Measurements from ENCODE around the gene GPATCH1. TPM values are rescaled to one million over a fixed set of nuclear protein-coding genes. Genes with fewer than 3 reads are reported as not detected.
"Not testable (repeated sequence)": the region's sequence is repeated elsewhere in the genome, so short reads cannot be mapped to it uniquely, and the experiment has no call there.

GPATCH1 gene
- total and polyA plus RNA-seq, 2 donors from 2014 or later, result 4.3 to 9.1 TPM

- no peak for TF ChIP-seq CTCF (IDR thresholded peaks at IDR 0.05; ENCODE audit: borderline replicate concordance, extremely low read depth, insufficient read depth)
- DNase-seq (no peak), FAIRE-seq (no peak)
- Histone ChIP-seq H3K4me3 (ENCODE audit: low read length in 3 of 3) (no peak overlapping the region), H3K9me3 (ENCODE audit: control insufficient read depth in 2 of 3, insufficient read depth in 1 of 3, low read length in 3 of 3) (no peaks in the 10 kb centered on the region), H3K4me1 (ENCODE audit: control insufficient read depth in 2 of 3, insufficient read depth in 2 of 3, low read depth in 1 of 3, low read length in 3 of 3) (no peaks in the 10 kb centered on the region), H3K9ac (ENCODE audit: low read length in 3 of 3) (no peak overlapping the region), H3K27ac (ENCODE audit: low read depth in 2 of 2, low read length in 2 of 2) (no peak overlapping the region), H3K27me3 (ENCODE audit: control insufficient read depth, insufficient read depth, low read length) (no peaks in the 10 kb centered on the region), H3K36me3 (ENCODE audit: control insufficient read depth in 2 of 3, insufficient read depth in 3 of 3, low read length in 3 of 3) (no peaks in the 10 kb centered on the region)
- intact Hi-C loops (cut with DNase I), result no loop called here
Measured at GRCh38 chr19:33159893-33160292, 78.9 kb downstream of the GPATCH1 start.

- no peak overlapping the region for H3K27ac ChIP-seq (ENCODE audit: low read depth in 2 of 2, low read length in 2 of 2)
- H3K4me1 ChIP-seq (ENCODE audit: control insufficient read depth in 2 of 3, insufficient read depth in 2 of 3, low read depth in 1 of 3, low read length in 3 of 3), result no peaks in the 10 kb centered on the region
- H3K9ac ChIP-seq (ENCODE audit: low read length in 3 of 3), result no peak overlapping the region
- DNase-seq, result no peak
- H3K9me3 ChIP-seq (ENCODE audit: control insufficient read depth in 2 of 3, insufficient read depth in 1 of 3, low read length in 3 of 3), result no peaks in the 10 kb centered on the region
- H3K36me3 ChIP-seq (ENCODE audit: control insufficient read depth in 2 of 3, insufficient read depth in 3 of 3, low read length in 3 of 3), result no peaks in the 10 kb centered on the region
- H3K27me3 ChIP-seq (ENCODE audit: control insufficient read depth, insufficient read depth, low read length), result no peaks in the 10 kb centered on the region
- TF ChIP-seq CTCF (IDR thresholded peaks at IDR 0.05; ENCODE audit: borderline replicate concordance, extremely low read depth, insufficient read depth), result no peak
- no peak overlapping the region for H3K4me3 ChIP-seq (ENCODE audit: low read length in 3 of 3)
- FAIRE-seq, result no peak
- intact Hi-C loops (cut with DNase I), result no loop called here
Measured at GRCh38 chr19:33161201-33161600, 80.2 kb downstream of the GPATCH1 start.

- no peak overlapping the region for H3K4me3 ChIP-seq (ENCODE audit: low read length in 3 of 3)
- peak in 1 of 5 donors; percentile 3 for DNase-seq
- intact Hi-C loops (cut with DNase I), result no loop called here
- no peaks in the 10 kb centered on the region for H3K36me3 ChIP-seq (ENCODE audit: control insufficient read depth in 2 of 3, insufficient read depth in 3 of 3, low read length in 3 of 3)
- no peak overlapping the region for H3K9ac ChIP-seq (ENCODE audit: low read length in 3 of 3)
- no peak overlapping the region for H3K27ac ChIP-seq (ENCODE audit: low read depth in 2 of 2, low read length in 2 of 2)
- H3K9me3 ChIP-seq (ENCODE audit: control insufficient read depth in 2 of 3, insufficient read depth in 1 of 3, low read length in 3 of 3), result no peaks in the 10 kb centered on the region
- TF ChIP-seq CTCF (IDR thresholded peaks at IDR 0.05; ENCODE audit: borderline replicate concordance, extremely low read depth, insufficient read depth), result no peak
- FAIRE-seq, result no peak
- H3K27me3 ChIP-seq (ENCODE audit: control insufficient read depth, insufficient read depth, low read length), result no peaks in the 10 kb centered on the region
- H3K4me1 ChIP-seq (ENCODE audit: control insufficient read depth in 2 of 3, insufficient read depth in 2 of 3, low read depth in 1 of 3, low read length in 3 of 3), result no peaks in the 10 kb centered on the region
Measured at GRCh38 chr19:33163481-33163880, 82.5 kb downstream of the GPATCH1 start.

- H3K36me3 ChIP-seq (ENCODE audit: control insufficient read depth in 2 of 3, insufficient read depth in 3 of 3, low read length in 3 of 3); H3K9ac ChIP-seq (ENCODE audit: low read length in 3 of 3); H3K4me1 ChIP-seq (ENCODE audit: control insufficient read depth in 2 of 3, insufficient read depth in 2 of 3, low read depth in 1 of 3, low read length in 3 of 3); intact Hi-C loops (cut with DNase I); FAIRE-seq; H3K27me3 ChIP-seq (ENCODE audit: control insufficient read depth, insufficient read depth, low read length); H3K9me3 ChIP-seq (ENCODE audit: control insufficient read depth in 2 of 3, insufficient read depth in 1 of 3, low read length in 3 of 3); H3K4me3 ChIP-seq (ENCODE audit: low read length in 3 of 3); H3K27ac ChIP-seq (ENCODE audit: low read depth in 2 of 2, low read length in 2 of 2): not testable (repeated sequence)
- DNase-seq, result peak in 1 of 5 donors; percentile 3
Measured at GRCh38 chr19:33166037-33166436, 85.1 kb downstream of the GPATCH1 start.

Measured in kidney (tissue), 14 donors.